ENCODE data around the gene DNAH5.

GRCh38 chr5:13804336-13804735, 140.2 kb downstream of the DNAH5 start:
- no peak for TF ChIP-seq EZH2 (IDR thresholded peaks at IDR 0.05; ENCODE audit: borderline replicate concordance, insufficient read depth, low read depth, low read length, poor library complexity, severe bottlenecking)
- no peak for TF ChIP-seq CTCF (IDR thresholded peaks at IDR 0.05)
